H1 (cell line): Measurements from ENCODE around the gene TTC21A. TPM values are rescaled to one million over a fixed set of nuclear protein-coding genes. Genes with fewer than 3 reads are reported as not detected.

Source experiments
- CTCF ChIA-PET: fragments of 300-600 bp; sonication (Branson Sonifier 250); formaldehyde crosslinking; loops from one replicate; lab custom pipeline; 2021; ENCODE audit not compliant: partially characterized antibody; lab: Charles Lee
- POLR2A ChIA-PET: fragments of 300-600 bp; sonication (Branson Sonifier 250); formaldehyde crosslinking; loops from one replicate; lab custom pipeline; 2021; ENCODE audit warnings: inconsistent platforms; ENCODE audit not compliant: partially characterized antibody; lab: Charles Lee
- DNase-seq, 2 experiments: peaks; one replicate each; pipeline versions ENCODE4 v3.0.0 to v3.0.0-alpha.2; 2010 to 2022; ENCODE audit warnings: low spot score in 2 of 2, low read depth in 1 of 2, mixed read lengths in 1 of 2
- FAIRE-seq: peaks from 2 replicates; lab custom pipeline; 2011; peaks lifted over from hg19 to GRCh38; lab: Jason Lieb, UNC
- H2AFZ ChIP-seq: 2 replicates; pipeline ENCODE4 v1.8.1; 2012; ENCODE audit warnings: low read length, inconsistent platforms
- H2AK5ac ChIP-seq: 2 replicates; pipeline ENCODE4 v1.6.1; 2013; ENCODE audit warnings: low read depth, low read length
- H2BK120ac ChIP-seq: replicated peaks from 2 replicates; pipeline ENCODE3; 2013; ENCODE audit warnings: low read depth, low read length, inconsistent platforms
- H2BK12ac ChIP-seq: 2 replicates; pipeline ENCODE4 v1.6.1; 2013; ENCODE audit warnings: low read depth, low read length
- H2BK15ac ChIP-seq: 2 replicates; pipeline ENCODE4 v1.6.1; 2013; ENCODE audit warnings: low read length
- H2BK20ac ChIP-seq: 2 replicates; pipeline ENCODE4 v1.6.1; 2013; ENCODE audit warnings: low read length
- H2BK5ac ChIP-seq: 2 replicates; pipeline ENCODE4 v1.6.1; 2013; ENCODE audit warnings: low read depth, low read length
- H3K14ac ChIP-seq: 2 replicates; pipeline ENCODE4 v1.6.1; 2013; ENCODE audit warnings: inconsistent platforms; ENCODE audit not compliant: insufficient read length
- H3K18ac ChIP-seq: 2 replicates; pipeline ENCODE4 v1.6.1; 2013; ENCODE audit warnings: low read length; ENCODE audit errors: extremely low read depth
- H3K23ac ChIP-seq: 2 replicates; pipeline ENCODE4 v1.6.1; 2013; ENCODE audit warnings: inconsistent platforms; ENCODE audit not compliant: insufficient read length
- H3K23me2 ChIP-seq: 2 replicates; pipeline ENCODE4 v1.6.1; 2013; ENCODE audit warnings: low read depth, low read length
- H3K27ac ChIP-seq: 2 replicates; pipeline ENCODE4 v1.6.1; 2011; ENCODE audit warnings: low read depth, low read length, inconsistent platforms
- H3K27me3 ChIP-seq, 4 experiments: replicated peaks in 1 of 4; 1 replicate in 1 of 4; 2 replicates in 3 of 4; pipeline versions ENCODE4 v1.6.1 to v1.8.1; 2011 to 2013; ENCODE audit warnings: low read length in 3 of 4, mild to moderate bottlenecking in 3 of 4, inconsistent platforms in 2 of 4, mixed read lengths in 2 of 4, moderate library complexity in 1 of 4; ENCODE audit not compliant: control insufficient read depth in 3 of 4, insufficient read depth in 3 of 4; ENCODE audit errors: extremely low read depth in 1 of 4
- H3K36me3 ChIP-seq, 4 experiments: 2 replicates each; pipeline versions ENCODE4 v1.6.1 to v1.8.1; 2011 to 2013; ENCODE audit warnings: mild to moderate bottlenecking in 4 of 4, low read length in 3 of 4, moderate library complexity in 2 of 4, control low read depth in 1 of 4, inconsistent platforms in 1 of 4; ENCODE audit not compliant: insufficient read depth in 4 of 4, control insufficient read depth in 2 of 4
- H3K4ac ChIP-seq: replicated peaks from 2 replicates; pipeline ENCODE3; 2013; ENCODE audit warnings: low read length, low read depth, mixed read lengths, inconsistent platforms; ENCODE audit not compliant: insufficient read length
- H3K4me1 ChIP-seq, 4 experiments: replicated peaks in 1 of 4; 1 replicate in 1 of 4; 2 replicates in 3 of 4; pipeline versions ENCODE4 v1.6.1 to v1.8.1; 2011 to 2013; ENCODE audit warnings: low read length in 3 of 4, inconsistent platforms in 2 of 4, mixed read lengths in 1 of 4; ENCODE audit not compliant: insufficient read depth in 4 of 4, control insufficient read depth in 3 of 4
- H3K4me2 ChIP-seq, 2 experiments: 2 replicates each; pipeline versions ENCODE4 v1.6.1 to v1.8.1; 2011 to 2013; ENCODE audit warnings: low read depth in 2 of 2, low read length in 2 of 2, control low read depth in 1 of 2, inconsistent platforms in 1 of 2, mild to moderate bottlenecking in 1 of 2; ENCODE audit not compliant: insufficient read depth in 1 of 2
- H3K4me3 ChIP-seq, 4 experiments: fragments of 200-600, 300-600 bp in 1 of 4; sonication (generic), shearing (Covaris generic), sonication (Bioruptor Twin) in 1 of 4; 2 replicates each; pipeline versions ENCODE4 v1.5.1 to v1.8.1; 2011 to 2016; ENCODE audit warnings: low read length in 4 of 4, low read depth in 3 of 4, control low read depth in 2 of 4, inconsistent platforms in 2 of 4, mild to moderate bottlenecking in 2 of 4, mixed read lengths in 1 of 4, moderate library complexity in 1 of 4; ENCODE audit not compliant: insufficient read depth in 2 of 4; ENCODE audit errors: extremely low read depth in 1 of 4
- H3K56ac ChIP-seq: replicated peaks from 2 replicates; pipeline ENCODE3; 2013; ENCODE audit warnings: low read depth, mild to moderate bottlenecking, mixed read lengths, low read length, inconsistent platforms; ENCODE audit not compliant: insufficient read length
- H3K79me1 ChIP-seq: 2 replicates; pipeline ENCODE4 v1.6.1; 2013; ENCODE audit warnings: low read depth, low read length, control low read depth
- H3K79me2 ChIP-seq, 2 experiments: 2 replicates each; pipeline versions ENCODE4 v1.6.1 to v1.8.1; 2012 to 2013; ENCODE audit warnings: low read length in 2 of 2, mild to moderate bottlenecking in 2 of 2, inconsistent platforms in 1 of 2; ENCODE audit not compliant: insufficient read depth in 2 of 2, control insufficient read depth in 1 of 2
- H3K9ac ChIP-seq, 4 experiments: replicated peaks in 1 of 4; 1 replicate in 1 of 4; 2 replicates in 3 of 4; pipeline versions ENCODE4 v1.6.1 to v1.8.1; 2011 to 2013; ENCODE audit warnings: low read depth in 3 of 4, low read length in 3 of 4, control low read depth in 2 of 4, mild to moderate bottlenecking in 2 of 4, moderate library complexity in 2 of 4, inconsistent platforms in 1 of 4; ENCODE audit errors: extremely low read depth in 1 of 4
- H3K9me3 ChIP-seq, 2 experiments: 2 replicates each; pipeline versions ENCODE4 v1.6.1 to v1.8.1; 2012 to 2013; ENCODE audit warnings: mild to moderate bottlenecking in 2 of 2, moderate library complexity in 2 of 2, control low read depth in 1 of 2, inconsistent platforms in 1 of 2, low read depth in 1 of 2, low read length in 1 of 2, mixed read lengths in 1 of 2; ENCODE audit not compliant: insufficient read depth in 2 of 2
- H4K20me1 ChIP-seq, 2 experiments: replicated peaks in 1 of 2; 2 replicates each; pipeline versions ENCODE3 to v1.8.1; 2011 to 2013; ENCODE audit warnings: inconsistent platforms in 2 of 2, low read length in 2 of 2, mild to moderate bottlenecking in 1 of 2; ENCODE audit not compliant: insufficient read depth in 2 of 2, control insufficient read depth in 1 of 2
- H4K5ac ChIP-seq: 2 replicates; pipeline ENCODE4 v1.6.1; 2013; ENCODE audit warnings: low read length, low read depth, mixed read lengths, inconsistent platforms; ENCODE audit not compliant: insufficient read length
- H4K8ac ChIP-seq: 2 replicates; pipeline ENCODE4 v1.8.0; 2013; ENCODE audit warnings: mild to moderate bottlenecking, moderate library complexity, low read length, inconsistent platforms; ENCODE audit not compliant: insufficient read depth; ENCODE audit errors: extremely low read depth
- H4K91ac ChIP-seq: replicated peaks from 2 replicates; pipeline ENCODE3; 2013; ENCODE audit warnings: low read length, mixed read lengths, inconsistent platforms; ENCODE audit not compliant: insufficient read length
- ATF3 ChIP-seq: IDR thresholded peaks from 2 replicates; pipeline ENCODE4 v1.6.1; 2011; ENCODE audit warnings: low read depth, mild to moderate bottlenecking, low read length; ENCODE audit not compliant: insufficient read depth
- BRCA1 ChIP-seq: IDR thresholded peaks from 2 replicates; pipeline ENCODE4 v1.6.1; 2012; ENCODE audit warnings: low read depth, low read length, improper control_type of control experiment
- CHD1 ChIP-seq: IDR thresholded peaks from 2 replicates; pipeline ENCODE4 v1.6.1; 2012; ENCODE audit warnings: low read depth, low read length, improper control_type of control experiment
- CTCF ChIP-seq, 3 experiments: IDR thresholded peaks; 1 replicate in 2 of 3; 2 replicates in 1 of 3; pipeline versions ENCODE4 v1.5.1 to v1.6.1; 2011; ENCODE audit warnings: low read length in 3 of 3, mild to moderate bottlenecking in 3 of 3, inconsistent platforms in 2 of 3, low read depth in 1 of 3, moderate library complexity in 1 of 3; ENCODE audit not compliant: insufficient read depth in 1 of 3; ENCODE audit errors: control extremely low read depth in 1 of 3
- GTF2F1 ChIP-seq: IDR thresholded peaks from 2 replicates; pipeline ENCODE4 v1.6.1; 2012; ENCODE audit warnings: low read depth, low read length, improper control_type of control experiment, borderline replicate concordance
- MAFK ChIP-seq: IDR thresholded peaks from 2 replicates; pipeline ENCODE4 v1.6.1; 2012; ENCODE audit warnings: low read depth, mild to moderate bottlenecking, improper control_type of control experiment, low read length
- PHF8 ChIP-seq: fragments of 200-600 bp; sonication (generic); conservative IDR thresholded peaks from 2 replicates; pipeline ENCODE4 v1.7.1; 2012; ENCODE audit warnings: low read depth, mild to moderate bottlenecking, inconsistent platforms, low read length, moderate library complexity
- POLR2AphosphoS5 ChIP-seq: IDR thresholded peaks from 2 replicates; pipeline ENCODE4 v1.6.1; 2011; ENCODE audit warnings: low read depth, low read length
- SAP30 ChIP-seq: fragments of 300-600 bp; sonication (generic); IDR thresholded peaks from 2 replicates; pipeline ENCODE4 v1.7.1; 2012; ENCODE audit warnings: low read length, moderate library complexity, mild to moderate bottlenecking, inconsistent platforms; ENCODE audit not compliant: insufficient read depth, insufficient replicate concordance
- SP2 ChIP-seq: IDR thresholded peaks from 2 replicates; pipeline ENCODE4 v1.6.1; 2012; ENCODE audit warnings: mild to moderate bottlenecking, low read length, inconsistent platforms
- YY1 ChIP-seq: IDR thresholded peaks from 2 replicates; pipeline ENCODE4 v1.6.1; 2011; ENCODE audit warnings: low read depth, mild to moderate bottlenecking, low read length
- WGBS, 2 experiments: shearing (Covaris generic) in 1 of 2; methylation state at CpG; one replicate each; pipeline versions ENCODE4 v1.1.6 to v1.1.7; 2013 to 2015; ENCODE audit warnings: low lambda C conversion rate in 2 of 2, mixed read lengths in 2 of 2, inconsistent platforms in 1 of 2, low coverage in 1 of 2, missing lambda C conversion rate in 1 of 2; ENCODE audit not compliant: insufficient replicate concordance in 2 of 2, insufficient coverage in 1 of 2, insufficient read length in 1 of 2; ENCODE audit errors: extremely low coverage in 1 of 2, missing lambda C conversion rate in 1 of 2; 5-methylcytosine and 5-hydroxymethylcytosine counted together
- polyA plus RNA-seq, 7 experiments: library from polyadenylated mRNA; depleted of rRNA in 3 of 7; stranded (reverse) in 5 of 7; unstranded in 2 of 7; fragments of >200 nt in 5 of 7; fragments of 200-250 nt in 2 of 7; gene quantifications; 1 replicate in 5 of 7; 2 replicates in 1 of 7; 4 replicates in 1 of 7; pipeline versions ENCODE4 v1.2.1 to v1.2.3, GENCODE V29; 2011 to 2013; ENCODE audit warnings: missing spikeins in 2 of 7, mixed read lengths in 2 of 7
- total RNA-seq: library from RNA; stranded (reverse); fragmentation: NEBNext Ultra II Directional; extraction: Animal tissue kit (Norgen Biotek cat#: 25700); gene quantifications from 2 replicates; pipeline ENCODE4 v1.2.1, GENCODE V29; 2021

TTC21A gene
- total and polyA plus RNA-seq, 2 of the 8 experiments (the other 6 are each of a cell fraction or from before 2014, with no cell fraction given), result 2.3 to 2.8 TPM

GRCh38 chr3:39090922-39091321 lies 16.6 kb upstream of the TTC21A start:
- Histone ChIP-seq H2BK120ac (no peak overlapping the region), H3K18ac (no peak overlapping the region), H3K27me3 (peaks cover 0 to 2% (median 0%) of the 10 kb centered on the region in 4 experiments; a peak in 1 of 7 replicates), H3K4ac (no peak overlapping the region), H4K91ac (no peak overlapping the region), H4K20me1 (peaks cover 0 to 3% of the 10 kb centered on the region in 2 experiments), H3K4me2 (no peak overlapping the region), H2BK15ac (no peak overlapping the region), H4K8ac (no peak overlapping the region), H3K4me1 (no peaks in the 10 kb centered on the region), H3K23ac (no peak overlapping the region), H3K14ac (no peak overlapping the region), H3K4me3 (no peak overlapping the region), H2AK5ac (no peak overlapping the region), H3K9me3 (no peaks in the 10 kb centered on the region), H3K9ac (no peak overlapping the region), H3K27ac (no peak overlapping the region), H3K36me3 (peaks cover 22 to 64% (median 52%) of the 10 kb centered on the region in 4 experiments), H2BK20ac (no peak overlapping the region), H3K79me1 (no peaks in the 10 kb centered on the region), H3K79me2 (no peaks in the 10 kb centered on the region), H2BK12ac (no peak overlapping the region), H4K5ac (no peak overlapping the region), H3K23me2 (no peaks in the 10 kb centered on the region; the same call in 1 of the 2 replicates), H2AFZ (no peak overlapping the region), H2BK5ac (no peak overlapping the region), H3K56ac (no peak overlapping the region)
- WGBS, 2 experiments, result 76% methylated on average over 2 of the region's 2 CpGs; no CpG with 5 or more reads in 1 of the 2 experiments
- FAIRE-seq (peak; percentile 19), DNase-seq (peak in 1 of 2 experiments; percentile 4)
- POLR2A ChIA-PET, result interaction anchor here (1.2 kb wide), 1 partner anchor 29 kb away, joined by 3 read pairs; no protein-coding TSS in a partner anchor
- CTCF ChIA-PET, result interaction anchor here (1.0 kb wide), 2 partner anchors 201 to 546 kb away, joined by 3 read pairs; no protein-coding TSS in a partner anchor
- TF ChIP-seq YY1 (no peak), BRCA1 (no peak), CHD1 (no peak), PHF8 (no peak), POLR2AphosphoS5 (no peak), MAFK (no peak), CTCF (IDR thresholded peaks at IDR 0.05; ENCODE audit: control extremely low read depth in 1 of 3, insufficient read depth in 1 of 3, low read depth in 1 of 3, low read length in 3 of 3) (no peak), GTF2F1 (no peak), SAP30 (no peak), SP2 (no peak), ATF3 (no peak)
